ENCODE data around the gene GTF2F1.
"Not testable (repeated sequence)": the region's sequence is repeated elsewhere in the genome, so short reads cannot be mapped to it uniquely, and the experiment has no call there.

GRCh38 chr19:6349271-6349670 is 43.7 kb downstream of the GTF2F1 start:
- not testable (repeated sequence) for TF ChIP-seq CTCF, POLR2A, EP300 (IDR thresholded peaks at IDR 0.05)

All from gastroesophageal sphincter (tissue), 3 donors.